ENCODE results near the gene CYBA.

The CYBA gene

GRCh38 chr16:88691924-88692560 lies 41.2 kb upstream of the CYBA start:
- no peak for DNase-seq (ENCODE audit: low read depth)
- TF ChIP-seq, protein P1, sequence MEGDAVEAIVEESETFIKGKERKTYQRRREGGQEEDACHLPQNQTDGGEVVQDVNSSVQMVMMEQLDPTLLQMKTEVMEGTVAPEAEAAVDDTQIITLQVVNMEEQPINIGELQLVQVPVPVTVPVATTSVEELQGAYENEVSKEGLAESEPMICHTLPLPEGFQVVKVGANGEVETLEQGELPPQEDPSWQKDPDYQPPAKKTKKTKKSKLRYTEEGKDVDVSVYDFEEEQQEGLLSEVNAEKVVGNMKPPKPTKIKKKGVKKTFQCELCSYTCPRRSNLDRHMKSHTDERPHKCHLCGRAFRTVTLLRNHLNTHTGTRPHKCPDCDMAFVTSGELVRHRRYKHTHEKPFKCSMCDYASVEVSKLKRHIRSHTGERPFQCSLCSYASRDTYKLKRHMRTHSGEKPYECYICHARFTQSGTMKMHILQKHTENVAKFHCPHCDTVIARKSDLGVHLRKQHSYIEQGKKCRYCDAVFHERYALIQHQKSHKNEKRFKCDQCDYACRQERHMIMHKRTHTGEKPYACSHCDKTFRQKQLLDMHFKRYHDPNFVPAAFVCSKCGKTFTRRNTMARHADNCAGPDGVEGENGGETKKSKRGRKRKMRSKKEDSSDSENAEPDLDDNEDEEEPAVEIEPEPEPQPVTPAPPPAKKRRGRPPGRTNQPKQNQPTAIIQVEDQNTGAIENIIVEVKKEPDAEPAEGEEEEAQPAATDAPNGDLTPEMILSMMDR (conservative IDR thresholded peaks at IDR 0.05; ENCODE audit: low read depth, low read length): no peak
- no peak overlapping the region for H3K4me3 ChIP-seq (ENCODE audit: low read length)

GRCh38 chr16:88691129-88691813 lies 40.4 kb upstream of the CYBA start:
- DNase-seq (ENCODE audit: low read depth): no peak
- no peak overlapping the region for H3K4me3 ChIP-seq (ENCODE audit: low read length)
- TF ChIP-seq, protein P1 (conservative IDR thresholded peaks at IDR 0.05; ENCODE audit: low read depth, low read length): no peak

DNA sequence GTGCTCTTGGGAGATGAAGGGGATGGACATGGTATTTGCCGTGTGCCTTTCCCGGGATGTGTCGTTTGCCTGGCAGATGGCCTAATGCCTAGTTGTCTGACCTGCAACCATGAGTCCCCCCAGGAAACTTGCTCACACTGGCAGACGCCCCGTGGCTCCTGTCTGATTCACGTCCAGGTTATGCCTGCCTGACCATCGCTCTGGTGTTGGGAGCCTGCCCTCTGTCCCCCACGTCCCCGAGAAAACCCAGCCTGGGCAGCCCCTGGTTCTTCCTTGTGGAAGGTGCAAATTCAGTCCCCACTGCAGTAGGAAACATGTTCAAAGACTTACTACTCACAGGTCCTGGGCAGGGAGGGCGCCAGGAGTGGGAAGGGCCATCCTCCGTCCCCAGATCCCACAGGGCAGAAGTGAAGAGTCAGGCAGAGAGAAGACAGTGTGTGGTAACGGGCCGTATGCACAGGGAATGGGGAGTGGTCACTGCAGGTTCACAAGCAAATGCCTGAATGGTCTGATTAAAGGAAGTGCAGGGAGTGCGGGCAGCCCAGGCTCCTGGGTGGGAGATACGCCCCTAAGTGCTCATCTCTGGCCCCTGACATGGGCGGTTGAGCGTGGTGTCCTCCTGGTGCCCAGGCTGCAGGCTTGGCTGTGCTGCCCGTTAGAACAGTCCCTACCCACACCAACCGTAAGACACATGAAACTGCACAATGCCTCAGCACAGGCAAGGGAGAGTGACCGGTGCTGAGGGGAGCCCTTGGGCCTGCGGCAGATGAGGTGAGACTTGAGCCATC lies 39.7 kb upstream of the CYBA start:
- TF ChIP-seq, protein P1 (conservative IDR thresholded peaks at IDR 0.05; ENCODE audit: low read depth, low read length): no peak
- no peak for DNase-seq (ENCODE audit: low read depth)
- no peak overlapping the region for H3K4me3 ChIP-seq (ENCODE audit: low read length)

GRCh38 chr16:88688013-88688778 lies 37.3 kb upstream of the CYBA start:
- no peak overlapping the region for H3K4me3 ChIP-seq (ENCODE audit: low read length)
- TF ChIP-seq, protein P1 (conservative IDR thresholded peaks at IDR 0.05; ENCODE audit: low read depth, low read length): no peak
- DNase-seq (ENCODE audit: low read depth): peak; percentile 22

- DNase-seq (ENCODE audit: low read depth): no peak
- no peak overlapping the region for H3K4me3 ChIP-seq (ENCODE audit: low read length)
- TF ChIP-seq, protein P1 (conservative IDR thresholded peaks at IDR 0.05; ENCODE audit: low read depth, low read length): no peak
Observed at GRCh38 chr16:88687676-88688012, 36.8 kb upstream of the CYBA start.

DNA sequence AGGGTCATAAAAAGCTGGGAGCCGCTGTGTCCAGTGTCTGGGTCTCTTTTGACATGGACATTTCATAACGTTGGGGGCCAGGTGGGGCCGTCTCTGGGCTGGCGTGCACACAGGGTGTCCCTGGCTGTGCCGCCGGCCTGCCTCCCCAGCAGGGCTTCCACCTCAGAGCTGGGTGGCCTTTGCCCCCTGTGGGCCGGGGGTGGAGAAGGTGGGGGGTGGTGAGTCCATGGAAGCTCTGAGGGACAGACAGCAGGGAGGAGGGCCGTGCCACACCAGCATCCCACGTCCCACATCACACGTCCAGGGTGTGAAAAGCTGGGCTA lies 36.4 kb upstream of the CYBA start:
- TF ChIP-seq, protein P1 (conservative IDR thresholded peaks at IDR 0.05; ENCODE audit: low read depth, low read length): no peak
- H3K4me3 ChIP-seq (ENCODE audit: low read length): no peak overlapping the region

More for the DNA sequence above, 36.4 kb upstream of the CYBA start:
- DNase-seq (ENCODE audit: low read depth): no peak

Measured in retinal pigment epithelial cell (primary cell).